ENCODE results near the gene SERPINA5.

The SERPINA5 gene

GRCh38 chr14:94555991-94556390 is 25.2 kb upstream of the SERPINA5 start:
- Histone ChIP-seq H3K4me1 (ENCODE audit: control insufficient read depth in 1 of 2, insufficient read depth in 2 of 2, low read length in 2 of 2) (no peaks in the 10 kb centered on the region), H3K9ac (ENCODE audit: low read depth in 1 of 2, low read length in 2 of 2) (no peak overlapping the region), H3K27me3 (ENCODE audit: control insufficient read depth in 1 of 2, insufficient read depth in 2 of 2, low read length in 2 of 2) (no peaks in the 10 kb centered on the region), H3K9me3 (ENCODE audit: control insufficient read depth in 1 of 2, low read length in 2 of 2) (no peaks in the 10 kb centered on the region), H3K36me3 (ENCODE audit: control insufficient read depth in 1 of 2, insufficient read depth in 2 of 2, low read length in 2 of 2) (no peaks in the 10 kb centered on the region), H3K4me3 (ENCODE audit: low read depth in 1 of 2, low read length in 2 of 2) (no peak overlapping the region), H3K27ac (ENCODE audit: low read depth, low read length) (no peak overlapping the region)

GRCh38 chr14:94557327-94557726 is 23.9 kb upstream of the SERPINA5 start:
- Histone ChIP-seq H3K27ac (ENCODE audit: low read depth, low read length) (no peak overlapping the region), H3K9ac (ENCODE audit: low read depth in 1 of 2, low read length in 2 of 2) (no peak overlapping the region), H3K4me3 (ENCODE audit: low read depth in 1 of 2, low read length in 2 of 2) (no peak overlapping the region), H3K4me1 (ENCODE audit: control insufficient read depth in 1 of 2, insufficient read depth in 2 of 2, low read length in 2 of 2) (no peaks in the 10 kb centered on the region), H3K9me3 (ENCODE audit: control insufficient read depth in 1 of 2, low read length in 2 of 2) (no peaks in the 10 kb centered on the region), H3K27me3 (ENCODE audit: control insufficient read depth in 1 of 2, insufficient read depth in 2 of 2, low read length in 2 of 2) (no peaks in the 10 kb centered on the region), H3K36me3 (ENCODE audit: control insufficient read depth in 1 of 2, insufficient read depth in 2 of 2, low read length in 2 of 2) (no peaks in the 10 kb centered on the region)

DNA sequence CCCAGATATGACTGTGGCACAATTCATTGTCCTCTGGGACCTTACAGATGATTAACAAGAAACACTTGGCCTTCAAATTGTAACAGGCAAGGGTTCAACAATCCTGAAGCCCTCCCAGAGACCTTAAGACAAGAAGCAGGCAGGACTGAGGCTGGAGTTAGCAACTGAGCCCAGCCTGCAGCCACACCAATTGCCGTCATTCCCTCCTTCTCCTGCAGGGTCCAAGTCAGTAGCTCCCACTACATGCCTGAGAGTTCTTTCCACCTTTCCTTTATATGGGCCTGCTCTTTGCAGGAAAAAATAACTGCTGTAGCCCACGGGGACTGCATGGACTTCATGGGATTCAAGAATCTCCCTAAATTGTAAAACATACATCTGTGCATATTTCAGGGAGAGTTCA is 22.4 kb upstream of the SERPINA5 start:
- Histone ChIP-seq H3K9ac (ENCODE audit: low read depth in 1 of 2, low read length in 2 of 2) (no peak overlapping the region), H3K4me3 (ENCODE audit: low read depth in 1 of 2, low read length in 2 of 2) (no peak overlapping the region), H3K9me3 (ENCODE audit: control insufficient read depth in 1 of 2, low read length in 2 of 2) (no peaks in the 10 kb centered on the region), H3K4me1 (ENCODE audit: control insufficient read depth in 1 of 2, insufficient read depth in 2 of 2, low read length in 2 of 2) (no peaks in the 10 kb centered on the region), H3K36me3 (ENCODE audit: control insufficient read depth in 1 of 2, insufficient read depth in 2 of 2, low read length in 2 of 2) (no peaks in the 10 kb centered on the region), H3K27me3 (ENCODE audit: control insufficient read depth in 1 of 2, insufficient read depth in 2 of 2, low read length in 2 of 2) (no peaks in the 10 kb centered on the region), H3K27ac (ENCODE audit: low read depth, low read length) (no peak overlapping the region)

- Histone ChIP-seq H3K4me1 (ENCODE audit: control insufficient read depth in 1 of 2, insufficient read depth in 2 of 2, low read length in 2 of 2) (no peaks in the 10 kb centered on the region), H3K36me3 (ENCODE audit: control insufficient read depth in 1 of 2, insufficient read depth in 2 of 2, low read length in 2 of 2) (no peaks in the 10 kb centered on the region), H3K4me3 (ENCODE audit: low read depth in 1 of 2, low read length in 2 of 2) (no peak overlapping the region), H3K9ac (ENCODE audit: low read depth in 1 of 2, low read length in 2 of 2) (no peak overlapping the region), H3K27me3 (ENCODE audit: control insufficient read depth in 1 of 2, insufficient read depth in 2 of 2, low read length in 2 of 2) (no peaks in the 10 kb centered on the region), H3K9me3 (ENCODE audit: control insufficient read depth in 1 of 2, low read length in 2 of 2) (no peaks in the 10 kb centered on the region), H3K27ac (ENCODE audit: low read depth, low read length) (no peak overlapping the region)
Observed at GRCh38 chr14:94559638-94560290, 21.5 kb upstream of the SERPINA5 start.

DNA sequence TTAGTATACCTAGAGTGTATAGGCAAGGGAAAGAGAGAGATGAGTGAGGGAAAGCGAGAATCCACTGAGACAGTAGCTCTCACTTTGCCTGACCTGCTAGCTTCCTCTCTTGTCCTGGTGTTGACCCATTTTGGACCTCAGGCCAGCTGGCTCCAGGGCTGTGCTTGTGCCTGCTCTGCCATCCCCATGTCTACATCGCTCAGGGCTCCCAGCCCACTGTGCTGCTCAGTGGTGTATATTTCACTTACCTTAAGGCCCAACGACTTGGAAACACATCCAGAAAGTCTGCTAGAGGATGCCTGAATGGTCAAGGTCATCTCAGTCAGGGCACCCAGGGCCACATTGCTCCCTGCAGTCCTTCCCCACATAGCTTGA is 20.9 kb upstream of the SERPINA5 start:
- Histone ChIP-seq H3K36me3 (ENCODE audit: control insufficient read depth in 1 of 2, insufficient read depth in 2 of 2, low read length in 2 of 2) (no peaks in the 10 kb centered on the region), H3K27me3 (ENCODE audit: control insufficient read depth in 1 of 2, insufficient read depth in 2 of 2, low read length in 2 of 2) (no peaks in the 10 kb centered on the region), H3K4me1 (ENCODE audit: control insufficient read depth in 1 of 2, insufficient read depth in 2 of 2, low read length in 2 of 2) (no peaks in the 10 kb centered on the region), H3K4me3 (ENCODE audit: low read depth in 1 of 2, low read length in 2 of 2) (no peak overlapping the region), H3K27ac (ENCODE audit: low read depth, low read length) (no peak overlapping the region), H3K9me3 (ENCODE audit: control insufficient read depth in 1 of 2, low read length in 2 of 2) (no peaks in the 10 kb centered on the region), H3K9ac (ENCODE audit: low read depth in 1 of 2, low read length in 2 of 2) (no peak overlapping the region)

GRCh38 chr14:94560751-94561655 is 20.2 kb upstream of the SERPINA5 start, which contains the start of gene SERPINA4:
SERPINA4 (plus strand) TSS chr14:94561442; CDS start chr14:94563483, 2,041 bp downstream.
- no peak within 1 kb of the TSS for H3K4me3 ChIP-seq (ENCODE audit: low read depth in 1 of 2, low read length in 2 of 2)
- no peaks in the 10 kb centered on the region for H3K4me1 ChIP-seq (ENCODE audit: control insufficient read depth in 1 of 2, insufficient read depth in 2 of 2, low read length in 2 of 2)
- no peaks in the 10 kb centered on the region for H3K9me3 ChIP-seq (ENCODE audit: control insufficient read depth in 1 of 2, low read length in 2 of 2)
- no peak within 1 kb of the TSS for H3K9ac ChIP-seq (ENCODE audit: low read depth in 1 of 2, low read length in 2 of 2)
- no peak within 1 kb of the TSS for H3K27ac ChIP-seq (ENCODE audit: low read depth, low read length)
- H3K36me3 ChIP-seq (ENCODE audit: control insufficient read depth in 1 of 2, insufficient read depth in 2 of 2, low read length in 2 of 2), result no peaks in the 10 kb centered on the region
- no peaks in the 10 kb centered on the region for H3K27me3 ChIP-seq (ENCODE audit: control insufficient read depth in 1 of 2, insufficient read depth in 2 of 2, low read length in 2 of 2)

- H3K9ac ChIP-seq (ENCODE audit: low read depth in 1 of 2, low read length in 2 of 2), result no peak overlapping the region
- H3K4me1 ChIP-seq (ENCODE audit: control insufficient read depth in 1 of 2, insufficient read depth in 2 of 2, low read length in 2 of 2), result no peaks in the 10 kb centered on the region
- H3K27me3 ChIP-seq (ENCODE audit: control insufficient read depth in 1 of 2, insufficient read depth in 2 of 2, low read length in 2 of 2), result no peaks in the 10 kb centered on the region
- no peaks in the 10 kb centered on the region for H3K36me3 ChIP-seq (ENCODE audit: control insufficient read depth in 1 of 2, insufficient read depth in 2 of 2, low read length in 2 of 2)
- H3K9me3 ChIP-seq (ENCODE audit: control insufficient read depth in 1 of 2, low read length in 2 of 2), result no peaks in the 10 kb centered on the region
- H3K4me3 ChIP-seq (ENCODE audit: low read depth in 1 of 2, low read length in 2 of 2), result no peak overlapping the region
- no peak overlapping the region for H3K27ac ChIP-seq (ENCODE audit: low read depth, low read length)
Observed at GRCh38 chr14:94561656-94562010, 19.6 kb upstream of the SERPINA5 start.

- H3K27me3 ChIP-seq (ENCODE audit: control insufficient read depth in 1 of 2, insufficient read depth in 2 of 2, low read length in 2 of 2), result no peaks in the 10 kb centered on the region
- no peaks in the 10 kb centered on the region for H3K9me3 ChIP-seq (ENCODE audit: control insufficient read depth in 1 of 2, low read length in 2 of 2)
- H3K27ac ChIP-seq (ENCODE audit: low read depth, low read length), result no peak overlapping the region
- H3K9ac ChIP-seq (ENCODE audit: low read depth in 1 of 2, low read length in 2 of 2), result no peak overlapping the region
- no peak overlapping the region for H3K4me3 ChIP-seq (ENCODE audit: low read depth in 1 of 2, low read length in 2 of 2)
- no peaks in the 10 kb centered on the region for H3K36me3 ChIP-seq (ENCODE audit: control insufficient read depth in 1 of 2, insufficient read depth in 2 of 2, low read length in 2 of 2)
- no peaks in the 10 kb centered on the region for H3K4me1 ChIP-seq (ENCODE audit: control insufficient read depth in 1 of 2, insufficient read depth in 2 of 2, low read length in 2 of 2)
Observed at GRCh38 chr14:94562022-94562421, 19.2 kb upstream of the SERPINA5 start.

- Histone ChIP-seq H3K27me3 (ENCODE audit: control insufficient read depth in 1 of 2, insufficient read depth in 2 of 2, low read length in 2 of 2) (no peaks in the 10 kb centered on the region), H3K4me3 (ENCODE audit: low read depth in 1 of 2, low read length in 2 of 2) (no peak overlapping the region), H3K9me3 (ENCODE audit: control insufficient read depth in 1 of 2, low read length in 2 of 2) (no peaks in the 10 kb centered on the region), H3K9ac (ENCODE audit: low read depth in 1 of 2, low read length in 2 of 2) (no peak overlapping the region), H3K36me3 (ENCODE audit: control insufficient read depth in 1 of 2, insufficient read depth in 2 of 2, low read length in 2 of 2) (no peaks in the 10 kb centered on the region), H3K4me1 (ENCODE audit: control insufficient read depth in 1 of 2, insufficient read depth in 2 of 2, low read length in 2 of 2) (no peaks in the 10 kb centered on the region), H3K27ac (ENCODE audit: low read depth, low read length) (no peak overlapping the region)
Observed at GRCh38 chr14:94562941-94563883, 18.0 kb upstream of the SERPINA5 start.

GRCh38 chr14:94564381-94564780 is 16.8 kb upstream of the SERPINA5 start:
- H3K9me3 ChIP-seq (ENCODE audit: control insufficient read depth in 1 of 2, low read length in 2 of 2), result no peaks in the 10 kb centered on the region
- no peak overlapping the region for H3K4me3 ChIP-seq (ENCODE audit: low read depth in 1 of 2, low read length in 2 of 2)
- H3K4me1 ChIP-seq (ENCODE audit: control insufficient read depth in 1 of 2, insufficient read depth in 2 of 2, low read length in 2 of 2), result no peaks in the 10 kb centered on the region
- no peaks in the 10 kb centered on the region for H3K27me3 ChIP-seq (ENCODE audit: control insufficient read depth in 1 of 2, insufficient read depth in 2 of 2, low read length in 2 of 2)
- H3K36me3 ChIP-seq (ENCODE audit: control insufficient read depth in 1 of 2, insufficient read depth in 2 of 2, low read length in 2 of 2), result no peaks in the 10 kb centered on the region
- no peak overlapping the region for H3K27ac ChIP-seq (ENCODE audit: low read depth, low read length)
- H3K9ac ChIP-seq (ENCODE audit: low read depth in 1 of 2, low read length in 2 of 2), result no peak overlapping the region
